Peyer's patch (tissue), 4 donors: ENCODE data around the gene WNK1.

ENCODE experiments used
- POLR2A ChIP-seq, 2 donors: fragments of 450-650 bp; IDR thresholded peaks; one replicate each; pipeline ENCODE4 v1.5.1; 2017; ENCODE audit warnings: antibody characterized with exemption in 2 of 2, mild to moderate bottlenecking in 2 of 2, moderate library complexity in 2 of 2
- TF ChIP-seq, protein P1 (sequence below), 6 experiments: fragments of 450-650 bp in 4 of 6; fragments of 200-600 bp in 2 of 6; sonication (generic) in 1 of 6; IDR thresholded peaks; one replicate each; pipeline ENCODE4 v1.5.1; 2017 to 2019; ENCODE audit warnings: antibody characterized with exemption in 6 of 6, mild to moderate bottlenecking in 3 of 6, moderate library complexity in 1 of 6

- TF ChIP-seq, protein P1, sequence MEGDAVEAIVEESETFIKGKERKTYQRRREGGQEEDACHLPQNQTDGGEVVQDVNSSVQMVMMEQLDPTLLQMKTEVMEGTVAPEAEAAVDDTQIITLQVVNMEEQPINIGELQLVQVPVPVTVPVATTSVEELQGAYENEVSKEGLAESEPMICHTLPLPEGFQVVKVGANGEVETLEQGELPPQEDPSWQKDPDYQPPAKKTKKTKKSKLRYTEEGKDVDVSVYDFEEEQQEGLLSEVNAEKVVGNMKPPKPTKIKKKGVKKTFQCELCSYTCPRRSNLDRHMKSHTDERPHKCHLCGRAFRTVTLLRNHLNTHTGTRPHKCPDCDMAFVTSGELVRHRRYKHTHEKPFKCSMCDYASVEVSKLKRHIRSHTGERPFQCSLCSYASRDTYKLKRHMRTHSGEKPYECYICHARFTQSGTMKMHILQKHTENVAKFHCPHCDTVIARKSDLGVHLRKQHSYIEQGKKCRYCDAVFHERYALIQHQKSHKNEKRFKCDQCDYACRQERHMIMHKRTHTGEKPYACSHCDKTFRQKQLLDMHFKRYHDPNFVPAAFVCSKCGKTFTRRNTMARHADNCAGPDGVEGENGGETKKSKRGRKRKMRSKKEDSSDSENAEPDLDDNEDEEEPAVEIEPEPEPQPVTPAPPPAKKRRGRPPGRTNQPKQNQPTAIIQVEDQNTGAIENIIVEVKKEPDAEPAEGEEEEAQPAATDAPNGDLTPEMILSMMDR (IDR thresholded peaks at IDR 0.05) = no peak
- TF ChIP-seq POLR2A (IDR thresholded peaks at IDR 0.05) = no peak
Observed at GRCh38 chr12:946631-947030, 194.3 kb downstream of the WNK1 start.
